CD14-positive monocyte (primary cell): Measurements from ENCODE around the gene PARL. TPM values are rescaled to one million over a fixed set of nuclear protein-coding genes. Genes with fewer than 3 reads are reported as not detected.
A peak's percentile ranks its signal among the peaks of the same experiment; 100 is the strongest.

Experiments
- DNase-seq, 3 donors: peaks; one replicate each; pipeline ENCODE4 v3.0.0-alpha.2; 2011 to 2022
- H2AFZ ChIP-seq: 2 replicates; pipeline ENCODE4 v1.6.0; 2012; ENCODE audit warnings: mild to moderate bottlenecking, low read depth, low read length, inconsistent platforms; ENCODE audit not compliant: insufficient read depth, poor library complexity, severe bottlenecking
- H3K27ac ChIP-seq, 2 donors: 1 replicate in 1 of 2; 2 replicates in 1 of 2; pipeline ENCODE4 v1.5.1; 2012 to 2013; ENCODE audit warnings: low read length in 2 of 2, control low read depth in 1 of 2, inconsistent platforms in 1 of 2, low read depth in 1 of 2, mild to moderate bottlenecking in 1 of 2
- H3K27me3 ChIP-seq, 2 donors: one replicate each; pipeline versions ENCODE4 v1.6.0 to v1.6.1; 2011 to 2013; ENCODE audit warnings: low read length in 2 of 2; ENCODE audit not compliant: control insufficient read depth in 2 of 2, insufficient read depth in 2 of 2
- H3K36me3 ChIP-seq, 2 donors: replicated peaks in 1 of 2; 1 replicate in 1 of 2; 2 replicates in 1 of 2; pipeline versions ENCODE4 v1.5.1 to v1.6.1; 2012 to 2013; ENCODE audit warnings: low read length in 2 of 2, control low read depth in 1 of 2, inconsistent platforms in 1 of 2, mild to moderate bottlenecking in 1 of 2; ENCODE audit not compliant: insufficient read depth in 2 of 2, control insufficient read depth in 1 of 2
- H3K4me1 ChIP-seq, 2 donors: 1 replicate in 1 of 2; 2 replicates in 1 of 2; pipeline versions ENCODE4 v1.5.1 to v1.6.1; 2012 to 2013; ENCODE audit warnings: low read length in 2 of 2, control low read depth in 1 of 2, inconsistent platforms in 1 of 2, mild to moderate bottlenecking in 1 of 2, moderate library complexity in 1 of 2; ENCODE audit not compliant: insufficient read depth in 2 of 2, control insufficient read depth in 1 of 2
- H3K4me2 ChIP-seq: replicated peaks from 2 replicates; pipeline ENCODE3; 2012; ENCODE audit warnings: low read length, moderate library complexity, mild to moderate bottlenecking; ENCODE audit not compliant: poor library complexity, severe bottlenecking; ENCODE audit errors: extremely low read depth
- H3K4me3 ChIP-seq, 3 experiments: fragments of 200-600 bp in 1 of 3; sonication (generic) in 1 of 3; replicated peaks in 1 of 3; 1 replicate in 2 of 3; 2 replicates in 1 of 3; pipeline ENCODE4 v1.5.1; 2011 to 2013; ENCODE audit warnings: low read length in 3 of 3, mild to moderate bottlenecking in 3 of 3, control low read depth in 2 of 3, low read depth in 2 of 3, inconsistent platforms in 1 of 3, moderate library complexity in 1 of 3
- H3K79me2 ChIP-seq: 2 replicates; pipeline ENCODE4 v1.6.0; 2012; ENCODE audit warnings: mild to moderate bottlenecking, control low read depth, inconsistent platforms, low read length, moderate library complexity; ENCODE audit not compliant: insufficient read depth
- H3K9ac ChIP-seq: 2 replicates; pipeline ENCODE4 v1.6.0; 2017; ENCODE audit warnings: low read length, mild to moderate bottlenecking; ENCODE audit not compliant: insufficient read depth, poor library complexity, severe bottlenecking
- H3K9me3 ChIP-seq, 2 donors: replicated peaks in 1 of 2; 1 replicate in 1 of 2; 2 replicates in 1 of 2; pipeline versions ENCODE4 v1.5.1 to v1.6.1; 2012 to 2013; ENCODE audit warnings: low read length in 2 of 2, control low read depth in 1 of 2; ENCODE audit not compliant: control insufficient read depth in 1 of 2, insufficient read depth in 1 of 2
- H4K20me1 ChIP-seq: 2 replicates; pipeline ENCODE4 v1.6.0; 2012; ENCODE audit warnings: mild to moderate bottlenecking, low read length, control low read depth, moderate library complexity; ENCODE audit not compliant: insufficient read depth
- H3K27ac Mint-ChIP-seq, 7 donors: one replicate each; pipeline ENCODE4 v1.8.0; 2020; ENCODE audit warnings: mild to moderate bottlenecking in 7 of 7, mixed read lengths in 7 of 7, moderate library complexity in 6 of 7, inconsistent platforms in 2 of 7
- H3K27me3 Mint-ChIP-seq, 3 donors: one replicate each; pipeline ENCODE4 v1.8.0; 2021 to 2022; ENCODE audit warnings: low read depth in 3 of 3, mild to moderate bottlenecking in 3 of 3, mixed read lengths in 3 of 3, moderate library complexity in 3 of 3, inconsistent platforms in 1 of 3
- H3K36me3 Mint-ChIP-seq, 2 donors: one replicate each; pipeline ENCODE4 v1.8.0; 2020; ENCODE audit warnings: mixed read lengths in 2 of 2, inconsistent platforms in 1 of 2, mild to moderate bottlenecking in 1 of 2
- H3K4me1 Mint-ChIP-seq: one replicate; pipeline ENCODE4 v1.8.0; 2020; ENCODE audit warnings: mild to moderate bottlenecking, mixed read lengths
- H3K4me3 Mint-ChIP-seq, 2 donors: one replicate each; pipeline ENCODE4 v1.8.0; 2020; ENCODE audit warnings: mild to moderate bottlenecking in 2 of 2, mixed read lengths in 2 of 2, moderate library complexity in 1 of 2
- H3K9me3 Mint-ChIP-seq, 7 donors: one replicate each; pipeline ENCODE4 v1.8.0; 2020 to 2022; ENCODE audit warnings: mixed read lengths in 7 of 7, mild to moderate bottlenecking in 6 of 7, moderate library complexity in 6 of 7, inconsistent platforms in 2 of 7
- whole genome bisulfite sequencing: methylation state at CpG from one replicate; pipeline ENCODE4 v1.1.5; 2013; ENCODE audit warnings: missing lambda C conversion rate; ENCODE audit not compliant: insufficient coverage; 5-methylcytosine and 5-hydroxymethylcytosine counted together
- intact Hi-C, 2 donors: fragments of 100-400 bp; cut with micrococcal nuclease; formaldehyde crosslinking; loops; one replicate each; pipeline versions ENCODE4 v1.15.0 to v1.15.1; 2023
- polyA plus RNA-seq, 3 donors: library from polyadenylated mRNA; depleted of rRNA in 1 of 3; unstranded in 2 of 3; stranded (reverse) in 1 of 3; fragments of 300-500 nt in 2 of 3; fragments of >200 nt in 1 of 3; fragmentation: Illumina TruSeq in 2 of 3; gene quantifications; 1 replicate in 2 of 3; 2 replicates in 1 of 3; pipeline ENCODE4 v1.2.3, GENCODE V29; 2012 to 2021
- TF ChIP-seq, protein P1 (sequence below): fragments of 200-600 bp; IDR thresholded peaks from one replicate; pipeline ENCODE4 v1.8.0; 2022; ENCODE audit warnings: antibody characterized with exemption, mild to moderate bottlenecking

PARL gene
- polyA plus RNA-seq, 3 donors = 65.6 to 196 (median 155) TPM

DNA sequence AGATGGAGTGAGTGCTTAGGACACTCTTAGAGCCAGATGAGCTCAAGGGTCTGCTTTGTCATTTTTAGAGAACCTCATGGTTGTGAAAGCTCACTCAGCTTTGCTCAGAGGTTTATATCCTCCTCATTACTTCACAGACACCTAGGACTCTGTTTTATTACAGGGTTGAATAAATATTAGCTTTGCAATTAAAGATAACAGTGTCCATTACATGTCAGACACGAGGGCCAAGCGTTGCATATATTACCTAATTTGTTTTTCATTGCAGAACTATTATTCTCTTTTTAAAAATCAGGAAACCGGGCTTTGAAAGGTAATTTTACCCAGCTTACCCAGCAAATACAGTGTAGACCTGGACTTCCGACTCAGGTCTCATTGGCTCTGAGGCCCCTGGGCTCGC lies 75.4 kb downstream of the PARL start:
- H2AFZ ChIP-seq = no peak overlapping the region
- peaks cover 80 to 93% of the 10 kb centered on the region in 2 donors for H3K36me3 ChIP-seq
- Mint-ChIP-seq H3K9me3 (no peaks in the 10 kb centered on the region), H3K36me3 (peaks cover 77 to 92% of the 10 kb centered on the region in 2 donors), H3K4me3 (no peak overlapping the region), H3K27me3 (no peaks in the 10 kb centered on the region), H3K27ac (peak overlapping the region in 1 of 7 donors; percentile 15), H3K4me1 (no peaks in the 10 kb centered on the region)
- no peak overlapping the region for H3K27ac ChIP-seq
- H3K4me2 ChIP-seq = no peak overlapping the region
- no peaks in the 10 kb centered on the region for H3K9me3 ChIP-seq
- H3K79me2 ChIP-seq = no peaks in the 10 kb centered on the region
- H3K4me1 ChIP-seq = no peaks in the 10 kb centered on the region
- TF ChIP-seq, protein P1, sequence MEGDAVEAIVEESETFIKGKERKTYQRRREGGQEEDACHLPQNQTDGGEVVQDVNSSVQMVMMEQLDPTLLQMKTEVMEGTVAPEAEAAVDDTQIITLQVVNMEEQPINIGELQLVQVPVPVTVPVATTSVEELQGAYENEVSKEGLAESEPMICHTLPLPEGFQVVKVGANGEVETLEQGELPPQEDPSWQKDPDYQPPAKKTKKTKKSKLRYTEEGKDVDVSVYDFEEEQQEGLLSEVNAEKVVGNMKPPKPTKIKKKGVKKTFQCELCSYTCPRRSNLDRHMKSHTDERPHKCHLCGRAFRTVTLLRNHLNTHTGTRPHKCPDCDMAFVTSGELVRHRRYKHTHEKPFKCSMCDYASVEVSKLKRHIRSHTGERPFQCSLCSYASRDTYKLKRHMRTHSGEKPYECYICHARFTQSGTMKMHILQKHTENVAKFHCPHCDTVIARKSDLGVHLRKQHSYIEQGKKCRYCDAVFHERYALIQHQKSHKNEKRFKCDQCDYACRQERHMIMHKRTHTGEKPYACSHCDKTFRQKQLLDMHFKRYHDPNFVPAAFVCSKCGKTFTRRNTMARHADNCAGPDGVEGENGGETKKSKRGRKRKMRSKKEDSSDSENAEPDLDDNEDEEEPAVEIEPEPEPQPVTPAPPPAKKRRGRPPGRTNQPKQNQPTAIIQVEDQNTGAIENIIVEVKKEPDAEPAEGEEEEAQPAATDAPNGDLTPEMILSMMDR = no peak
- 88% methylated on average over 4 of the region's 5 CpGs for WGBS
- no peak overlapping the region for H3K9ac ChIP-seq
- H3K27me3 ChIP-seq = no peaks in the 10 kb centered on the region
- DNase-seq = no peak
- intact Hi-C loops = no loop called here
- H4K20me1 ChIP-seq = no peaks in the 10 kb centered on the region
- no peak overlapping the region for H3K4me3 ChIP-seq

- H4K20me1 ChIP-seq = no peaks in the 10 kb centered on the region
- no peak overlapping the region for H3K9ac ChIP-seq
- H3K79me2 ChIP-seq = no peaks in the 10 kb centered on the region
- H2AFZ ChIP-seq = no peak overlapping the region
- H3K36me3 ChIP-seq = peaks cover 88 to 100% of the 10 kb centered on the region in 2 donors
- TF ChIP-seq, protein P1 = no peak
- H3K36me3 Mint-ChIP-seq = peaks cover 83 to 96% of the 10 kb centered on the region in 2 donors
- H3K27ac ChIP-seq = no peak overlapping the region
- DNase-seq = no peak
- H3K9me3 Mint-ChIP-seq = no peaks in the 10 kb centered on the region
- no peak overlapping the region for H3K4me3 ChIP-seq
- intact Hi-C loops = no loop called here
- H3K27me3 Mint-ChIP-seq = no peaks in the 10 kb centered on the region
- no peaks in the 10 kb centered on the region for H3K4me1 Mint-ChIP-seq
- H3K27ac Mint-ChIP-seq = peak overlapping the region in 1 of 7 donors; percentile 49
- WGBS = no CpG with 5 or more reads among the region's 11 CpGs
- no peak overlapping the region for H3K4me3 Mint-ChIP-seq
- H3K9me3 ChIP-seq = no peaks in the 10 kb centered on the region
- H3K27me3 ChIP-seq = no peaks in the 10 kb centered on the region
- no peak overlapping the region for H3K4me2 ChIP-seq
- no peaks in the 10 kb centered on the region for H3K4me1 ChIP-seq
Measured at GRCh38 chr3:183808355-183808754, 76.3 kb downstream of the PARL start.
